BE2C (cell line): ENCODE data around the gene ALKBH1.
"Not testable (repeated sequence)": the region's sequence is repeated elsewhere in the genome, so short reads cannot be mapped to it uniquely, and the experiment has no call there.

ENCODE experiments used
- DNase-seq: peaks from one replicate; pipeline ENCODE4 v3.0.0-alpha.2; 2020
- H3K27me3 ChIP-seq: fragments of 250-450 bp; sonication (Bioruptor Pico); 2 replicates; pipeline ENCODE4 v1.5.1; 2020; ENCODE audit warnings: mild to moderate bottlenecking
- H3K36me3 ChIP-seq: fragments of 250-450 bp; sonication (Bioruptor Pico); 2 replicates; pipeline ENCODE4 v1.5.1; 2020; ENCODE audit warnings: mild to moderate bottlenecking
- H3K4me1 ChIP-seq: fragments of 250-450 bp; sonication (Bioruptor Pico); 2 replicates; pipeline ENCODE4 v1.5.1; 2020
- H3K4me3 ChIP-seq: 2 replicates; pipeline ENCODE4 v1.5.1; 2011; ENCODE audit warnings: low read depth, low read length
- H3K9me3 ChIP-seq: fragments of 250-450 bp; sonication (Bioruptor Pico); 2 replicates; pipeline ENCODE4 v1.5.1; 2020
- TF ChIP-seq, protein P1 (sequence below): IDR thresholded peaks from 2 replicates; pipeline ENCODE4 v1.5.1; 2012; ENCODE audit warnings: mild to moderate bottlenecking, low read depth, low read length

The ALKBH1 gene

DNA sequence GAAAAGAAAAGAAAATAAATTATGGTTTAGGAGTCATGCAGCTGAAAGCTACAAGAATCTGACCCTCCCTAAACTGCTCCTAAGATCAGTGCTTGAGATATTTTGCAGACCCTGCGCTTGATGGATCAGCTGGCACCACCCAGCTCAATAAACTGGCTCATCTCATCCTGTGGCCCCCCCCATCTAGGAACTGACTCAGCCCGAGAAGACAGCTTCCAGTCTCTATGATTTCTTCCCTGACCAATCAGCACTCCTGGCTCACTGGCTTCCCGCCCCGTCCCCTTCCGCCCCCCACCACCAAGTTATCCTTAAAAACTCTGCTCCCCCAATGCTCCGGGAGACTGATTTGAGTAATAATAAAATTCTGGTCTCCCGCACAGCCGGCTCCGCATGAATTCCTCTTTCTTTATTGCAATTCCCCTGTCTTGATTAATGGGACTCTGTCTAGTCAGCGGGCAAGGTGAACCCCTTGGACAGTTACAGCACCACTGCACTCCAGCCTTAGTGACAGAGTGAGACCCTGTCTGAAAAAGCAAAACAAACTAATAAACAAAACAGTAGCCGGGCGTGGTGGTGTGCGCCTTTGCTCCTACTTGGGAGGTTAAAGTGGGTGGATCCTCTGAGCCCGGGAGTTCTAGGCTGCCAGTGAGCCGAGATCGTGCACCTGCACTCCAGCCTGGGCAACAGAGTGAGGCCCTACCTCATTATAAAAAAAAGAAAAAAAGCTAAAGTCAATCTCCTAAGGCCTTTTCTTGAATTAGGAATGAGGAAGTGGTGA, 66.9 kb downstream of the ALKBH1 start:
- H3K9me3 ChIP-seq: peaks cover 4% of the 10 kb centered on the region; the same call in 1 of the 2 replicates
- no peak for DNase-seq
- no peak overlapping the region for H3K4me3 ChIP-seq
- no peaks in the 10 kb centered on the region for H3K4me1 ChIP-seq
- no peaks in the 10 kb centered on the region for H3K27me3 ChIP-seq
- no peaks in the 10 kb centered on the region for H3K36me3 ChIP-seq
- TF ChIP-seq, protein P1, sequence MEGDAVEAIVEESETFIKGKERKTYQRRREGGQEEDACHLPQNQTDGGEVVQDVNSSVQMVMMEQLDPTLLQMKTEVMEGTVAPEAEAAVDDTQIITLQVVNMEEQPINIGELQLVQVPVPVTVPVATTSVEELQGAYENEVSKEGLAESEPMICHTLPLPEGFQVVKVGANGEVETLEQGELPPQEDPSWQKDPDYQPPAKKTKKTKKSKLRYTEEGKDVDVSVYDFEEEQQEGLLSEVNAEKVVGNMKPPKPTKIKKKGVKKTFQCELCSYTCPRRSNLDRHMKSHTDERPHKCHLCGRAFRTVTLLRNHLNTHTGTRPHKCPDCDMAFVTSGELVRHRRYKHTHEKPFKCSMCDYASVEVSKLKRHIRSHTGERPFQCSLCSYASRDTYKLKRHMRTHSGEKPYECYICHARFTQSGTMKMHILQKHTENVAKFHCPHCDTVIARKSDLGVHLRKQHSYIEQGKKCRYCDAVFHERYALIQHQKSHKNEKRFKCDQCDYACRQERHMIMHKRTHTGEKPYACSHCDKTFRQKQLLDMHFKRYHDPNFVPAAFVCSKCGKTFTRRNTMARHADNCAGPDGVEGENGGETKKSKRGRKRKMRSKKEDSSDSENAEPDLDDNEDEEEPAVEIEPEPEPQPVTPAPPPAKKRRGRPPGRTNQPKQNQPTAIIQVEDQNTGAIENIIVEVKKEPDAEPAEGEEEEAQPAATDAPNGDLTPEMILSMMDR: no peak

DNA sequence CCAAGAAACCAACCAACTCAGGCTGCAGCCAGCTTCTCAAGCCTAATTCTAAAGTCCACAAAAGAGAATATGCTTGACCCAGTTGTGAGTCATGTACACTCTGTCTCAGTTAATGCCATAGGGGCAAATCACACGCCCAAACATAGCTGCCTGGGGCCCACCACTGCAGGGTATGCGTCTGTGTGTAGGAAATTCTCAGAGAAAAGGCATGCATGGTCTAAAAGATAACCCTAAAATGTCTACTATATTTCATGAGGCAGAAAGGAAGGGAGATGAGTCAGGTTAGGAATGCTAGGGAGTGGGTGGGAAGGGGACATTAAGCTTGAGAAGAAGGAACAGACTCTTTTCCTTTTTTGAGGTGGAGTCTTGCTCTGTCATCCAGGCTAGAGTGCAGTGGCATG, 69.1 kb downstream of the ALKBH1 start:
- TF ChIP-seq, protein P1: no peak
- no peak for DNase-seq
- Histone ChIP-seq H3K4me1 (no peaks in the 10 kb centered on the region), H3K9me3 (peaks cover 4% of the 10 kb centered on the region), H3K36me3 (no peaks in the 10 kb centered on the region), H3K27me3 (no peaks in the 10 kb centered on the region), H3K4me3 (no peak overlapping the region)

GRCh38 chr14:77635869-77636268, 72.0 kb downstream of the ALKBH1 start:
- H3K4me1 ChIP-seq, H3K27me3 ChIP-seq, H3K36me3 ChIP-seq, DNase-seq, H3K4me3 ChIP-seq, H3K9me3 ChIP-seq: not testable (repeated sequence)

DNA sequence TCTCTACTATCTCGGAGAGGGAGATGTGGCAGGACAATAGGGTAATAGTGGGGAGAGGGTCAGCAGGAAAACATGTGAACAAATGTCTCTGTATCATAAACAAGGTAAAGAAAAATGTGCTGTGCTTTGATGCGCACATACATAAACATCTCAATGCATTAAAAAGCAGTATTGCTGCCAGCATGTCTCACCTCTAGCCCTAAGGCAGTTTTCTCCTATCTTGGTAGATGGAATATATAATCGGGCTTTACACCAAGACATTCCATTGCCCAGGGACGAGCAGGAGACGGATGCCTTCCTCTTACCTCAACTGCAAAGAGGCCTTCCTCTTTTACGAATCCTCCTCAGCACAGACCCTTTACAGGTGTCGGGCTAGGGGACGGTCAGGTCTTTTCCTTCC, 72.4 kb downstream of the ALKBH1 start:
- not testable (repeated sequence) for H3K4me1 ChIP-seq, H3K9me3 ChIP-seq, H3K36me3 ChIP-seq, H3K27me3 ChIP-seq, DNase-seq, H3K4me3 ChIP-seq

- H3K9me3 ChIP-seq: no peaks in the 10 kb centered on the region; the same call in none of the 2 replicates
- H3K4me1 ChIP-seq: no peaks in the 10 kb centered on the region
- H3K4me3 ChIP-seq: no peak overlapping the region
- no peak for DNase-seq
- TF ChIP-seq, protein P1: no peak
- no peaks in the 10 kb centered on the region for H3K36me3 ChIP-seq
- no peaks in the 10 kb centered on the region for H3K27me3 ChIP-seq
Observed at GRCh38 chr14:77630111-77630510, 77.7 kb downstream of the ALKBH1 start.

- H3K4me1 ChIP-seq: no peaks in the 10 kb centered on the region
Observed at GRCh38 chr14:77625360-77625759, 82.5 kb downstream of the ALKBH1 start.

DNA sequence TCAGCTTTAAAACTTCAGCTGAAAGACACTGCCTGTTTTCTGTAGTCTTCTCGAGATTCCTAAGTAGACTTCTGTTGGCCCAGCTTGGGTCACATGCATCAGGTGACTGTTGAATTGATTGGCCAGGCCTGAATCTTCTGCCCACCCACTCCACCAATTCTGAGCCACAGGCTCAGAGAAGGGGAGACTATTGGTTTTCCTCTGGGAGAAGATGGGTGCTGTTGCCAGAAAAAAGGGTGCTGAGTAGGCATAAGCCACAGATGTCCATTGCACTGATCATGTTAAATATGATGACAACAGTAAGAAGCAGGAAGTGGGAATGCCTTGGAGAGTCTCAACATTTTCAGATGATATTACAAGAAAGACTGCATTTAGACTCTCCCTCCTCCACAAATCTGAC, 84.6 kb downstream of the ALKBH1 start:
- H3K36me3 ChIP-seq: no peaks in the 10 kb centered on the region
- H3K4me3 ChIP-seq: no peak overlapping the region
- TF ChIP-seq, protein P1: no peak
- H3K4me1 ChIP-seq: no peaks in the 10 kb centered on the region
- H3K9me3 ChIP-seq: no peaks in the 10 kb centered on the region
- H3K27me3 ChIP-seq: no peaks in the 10 kb centered on the region
- DNase-seq: no peak

More at GRCh38 chr14:77625360-77625759, 82.5 kb downstream of the ALKBH1 start:
- H3K4me3 ChIP-seq: no peak overlapping the region
- no peaks in the 10 kb centered on the region for H3K27me3 ChIP-seq
- no peaks in the 10 kb centered on the region; the same call in 1 of the 2 replicates for H3K9me3 ChIP-seq
- no peak for DNase-seq
- TF ChIP-seq, protein P1: no peak
- no peaks in the 10 kb centered on the region for H3K36me3 ChIP-seq
